Loucy (cell line): Measurements from ENCODE around the gene CPED1.

Experiments used
- H2AFZ ChIP-seq: fragments of 200-600 bp; sonication (generic); 2 replicates; pipeline ENCODE4 v1.6.0; 2016; ENCODE audit warnings: antibody characterized with exemption, mild to moderate bottlenecking, low read length, moderate library complexity
- H3F3A ChIP-seq: fragments of 200-600 bp; 2 replicates; pipeline ENCODE4 v1.6.0; 2016; ENCODE audit warnings: antibody characterized with exemption, low read depth, mild to moderate bottlenecking
- H3K27me3 ChIP-seq: fragments of 200-600 bp; sonication (generic); 2 replicates; pipeline ENCODE4 v1.6.1; 2014; ENCODE audit warnings: low read length, mild to moderate bottlenecking; ENCODE audit not compliant: insufficient read depth, poor library complexity, severe bottlenecking
- H3K36me3 ChIP-seq: fragments of 200-600 bp; sonication (generic); 2 replicates; pipeline ENCODE4 v1.6.1; 2016; ENCODE audit warnings: low read length; ENCODE audit not compliant: insufficient read depth
- H3K4me1 ChIP-seq: fragments of 200-600 bp; sonication (generic); 2 replicates; pipeline ENCODE4 v1.5.1; 2014; ENCODE audit warnings: low read length, mild to moderate bottlenecking; ENCODE audit not compliant: insufficient read depth, poor library complexity, severe bottlenecking
- H3K4me2 ChIP-seq: fragments of 200-600 bp; sonication (generic); 2 replicates; pipeline ENCODE4 v1.6.0; 2014; ENCODE audit warnings: antibody characterized with exemption, low read length, low read depth, mild to moderate bottlenecking; ENCODE audit not compliant: poor library complexity, severe bottlenecking
- H3K4me3 ChIP-seq: fragments of 200-600 bp; sonication (generic); 2 replicates; pipeline ENCODE4 v1.5.1; 2014; ENCODE audit warnings: low read length, mild to moderate bottlenecking, mixed read lengths; ENCODE audit not compliant: poor library complexity, severe bottlenecking
- H3K79me2 ChIP-seq: fragments of 200-600 bp; sonication (generic); 2 replicates; pipeline ENCODE4 v1.6.1; 2014; ENCODE audit warnings: low read length; ENCODE audit not compliant: insufficient read depth
- H3K9ac ChIP-seq: fragments of 200-600 bp; sonication (generic); 2 replicates; pipeline ENCODE4 v1.6.0; 2014; ENCODE audit warnings: mild to moderate bottlenecking, low read depth, low read length, moderate library complexity; ENCODE audit not compliant: poor library complexity, severe bottlenecking
- H3K9me2 ChIP-seq: fragments of 200-600 bp; sonication (generic); replicated peaks from 2 replicates; pipeline ENCODE4 v1.6.1; 2016; ENCODE audit warnings: low read depth, low read length, mixed read lengths
- H3K9me3 ChIP-seq: fragments of 200-600 bp; sonication (generic); 2 replicates; pipeline ENCODE4 v1.6.1; 2014; ENCODE audit warnings: mild to moderate bottlenecking, antibody characterized with exemption, low read length, low read depth; ENCODE audit not compliant: insufficient read depth
- H4K20me1 ChIP-seq: fragments of 200-600 bp; sonication (generic); 2 replicates; pipeline ENCODE4 v1.6.0; 2014; ENCODE audit warnings: antibody characterized with exemption, low read length, mild to moderate bottlenecking; ENCODE audit not compliant: insufficient read depth, poor library complexity, severe bottlenecking
- EZH2phosphoT487 ChIP-seq: fragments of 200-600 bp; IDR thresholded peaks from 2 replicates; pipeline ENCODE4 v1.6.1; 2018; ENCODE audit warnings: antibody characterized with exemption, mild to moderate bottlenecking, moderate library complexity, borderline replicate concordance
- TF ChIP-seq, protein P1 (sequence below): fragments of 200-600 bp; sonication (generic); conservative IDR thresholded peaks from 2 replicates; pipeline ENCODE4 v1.5.1; 2014; ENCODE audit warnings: mild to moderate bottlenecking, antibody characterized with exemption, low read length

The CPED1 gene

DNA sequence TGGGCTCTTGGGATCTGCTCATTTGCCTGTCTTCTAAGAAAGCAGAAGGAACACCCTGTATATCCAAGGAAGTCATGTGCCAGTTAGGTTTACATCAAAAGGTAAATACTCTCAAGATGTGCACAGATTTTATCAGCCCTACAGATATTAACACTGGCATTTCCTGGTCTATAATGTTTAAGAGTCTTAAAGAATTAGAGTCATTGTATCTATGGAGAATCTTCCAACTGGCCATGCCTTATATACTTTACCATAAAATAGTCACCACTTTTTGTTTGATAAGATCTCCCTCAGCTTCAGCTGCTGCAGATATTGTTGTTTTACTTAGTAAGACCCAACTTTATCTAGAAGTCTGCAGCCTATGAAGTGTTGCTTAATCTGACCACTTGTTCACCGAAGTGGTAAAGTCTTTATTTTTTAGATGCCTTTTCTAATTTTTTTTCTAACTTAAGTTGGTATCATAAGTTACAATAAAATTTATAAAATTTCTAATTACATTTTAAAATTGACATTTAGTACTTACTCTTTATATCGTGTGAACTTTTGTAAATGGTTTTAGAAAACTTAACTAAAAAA lies 58.5 kb downstream of the CPED1 start:
- no peaks in the 10 kb centered on the region for H3F3A ChIP-seq
- no peak overlapping the region for H3K4me3 ChIP-seq
- H3K36me3 ChIP-seq = no peaks in the 10 kb centered on the region
- no peaks in the 10 kb centered on the region for H3K9me2 ChIP-seq
- no peak overlapping the region for H2AFZ ChIP-seq
- H3K9ac ChIP-seq = no peak overlapping the region
- H3K4me1 ChIP-seq = no peaks in the 10 kb centered on the region
- no peak overlapping the region for H3K4me2 ChIP-seq
- H3K27me3 ChIP-seq = no peaks in the 10 kb centered on the region
- H4K20me1 ChIP-seq = no peaks in the 10 kb centered on the region
- H3K9me3 ChIP-seq = no peaks in the 10 kb centered on the region
- H3K79me2 ChIP-seq = no peaks in the 10 kb centered on the region
- TF ChIP-seq, protein P1, sequence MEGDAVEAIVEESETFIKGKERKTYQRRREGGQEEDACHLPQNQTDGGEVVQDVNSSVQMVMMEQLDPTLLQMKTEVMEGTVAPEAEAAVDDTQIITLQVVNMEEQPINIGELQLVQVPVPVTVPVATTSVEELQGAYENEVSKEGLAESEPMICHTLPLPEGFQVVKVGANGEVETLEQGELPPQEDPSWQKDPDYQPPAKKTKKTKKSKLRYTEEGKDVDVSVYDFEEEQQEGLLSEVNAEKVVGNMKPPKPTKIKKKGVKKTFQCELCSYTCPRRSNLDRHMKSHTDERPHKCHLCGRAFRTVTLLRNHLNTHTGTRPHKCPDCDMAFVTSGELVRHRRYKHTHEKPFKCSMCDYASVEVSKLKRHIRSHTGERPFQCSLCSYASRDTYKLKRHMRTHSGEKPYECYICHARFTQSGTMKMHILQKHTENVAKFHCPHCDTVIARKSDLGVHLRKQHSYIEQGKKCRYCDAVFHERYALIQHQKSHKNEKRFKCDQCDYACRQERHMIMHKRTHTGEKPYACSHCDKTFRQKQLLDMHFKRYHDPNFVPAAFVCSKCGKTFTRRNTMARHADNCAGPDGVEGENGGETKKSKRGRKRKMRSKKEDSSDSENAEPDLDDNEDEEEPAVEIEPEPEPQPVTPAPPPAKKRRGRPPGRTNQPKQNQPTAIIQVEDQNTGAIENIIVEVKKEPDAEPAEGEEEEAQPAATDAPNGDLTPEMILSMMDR = no peak
- TF ChIP-seq EZH2phosphoT487 = no peak

DNA sequence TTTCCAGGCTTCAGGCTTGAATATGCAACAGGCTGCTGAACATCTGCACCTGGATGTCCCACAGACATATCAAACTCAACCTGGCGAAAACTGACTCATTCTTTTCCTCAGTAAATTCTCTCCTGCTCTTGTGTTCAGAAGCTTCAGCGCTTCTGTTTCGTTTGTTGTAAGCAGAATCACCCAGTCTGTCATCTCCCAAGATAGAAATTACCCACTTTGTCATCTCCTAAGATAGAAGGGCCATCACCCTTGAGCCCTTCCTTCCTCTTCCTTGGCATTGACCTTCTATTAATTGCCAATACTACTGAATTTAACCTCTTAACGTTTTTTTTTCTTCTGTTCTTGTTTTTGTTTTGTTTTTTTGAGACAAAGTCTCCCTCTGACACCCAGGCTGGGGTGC lies 59.7 kb downstream of the CPED1 start:
- no peaks in the 10 kb centered on the region for H3K4me1 ChIP-seq

DNA sequence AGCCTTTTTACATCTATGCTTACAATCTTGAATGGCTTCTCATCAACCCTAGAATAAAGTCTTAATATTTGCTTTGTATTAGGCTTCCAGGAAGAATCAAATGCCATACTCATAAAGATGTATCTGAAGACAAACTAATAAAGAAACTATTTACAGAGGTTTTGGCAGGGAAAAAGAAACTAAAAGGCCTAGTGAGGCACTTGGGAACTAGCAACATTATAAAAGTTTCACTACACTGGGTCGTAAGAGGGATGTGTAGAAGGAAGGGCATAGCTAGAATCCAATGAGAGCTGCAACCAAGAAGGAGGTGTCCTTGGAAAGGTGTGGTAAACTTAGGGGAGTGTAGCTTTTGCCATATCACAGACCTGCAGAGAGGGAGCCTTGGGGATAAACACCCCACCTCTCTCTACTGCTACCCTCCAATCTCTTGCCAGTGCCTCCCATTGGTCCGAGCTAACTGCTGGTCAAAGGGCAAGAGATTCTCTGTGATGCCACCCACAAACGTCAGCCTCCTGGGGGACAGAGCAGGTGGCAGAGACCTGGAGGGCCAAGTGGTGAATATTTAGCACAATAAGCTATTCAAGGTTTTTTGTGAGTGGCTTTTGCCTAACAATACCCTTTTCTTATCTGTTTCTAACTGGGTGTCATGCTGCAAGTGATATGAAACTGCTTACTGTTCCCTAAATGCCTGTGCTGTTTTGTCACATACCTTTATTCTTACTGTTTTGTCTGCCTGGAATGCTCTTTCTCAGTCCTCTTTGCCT lies 60.7 kb downstream of the CPED1 start:
- H3K79me2 ChIP-seq = no peaks in the 10 kb centered on the region
- H2AFZ ChIP-seq = no peak overlapping the region; the same call in 1 of the 2 replicates
- H3K9ac ChIP-seq = no peak overlapping the region
- H3K4me2 ChIP-seq = no peak overlapping the region
- no peaks in the 10 kb centered on the region for H3K4me1 ChIP-seq
- TF ChIP-seq, protein P1 = no peak
- TF ChIP-seq EZH2phosphoT487 = no peak
- no peaks in the 10 kb centered on the region for H3K9me3 ChIP-seq
- H3K4me3 ChIP-seq = no peak overlapping the region
- H3K36me3 ChIP-seq = no peaks in the 10 kb centered on the region
- H4K20me1 ChIP-seq = no peaks in the 10 kb centered on the region
- H3F3A ChIP-seq = no peaks in the 10 kb centered on the region
- no peaks in the 10 kb centered on the region for H3K27me3 ChIP-seq
- H3K9me2 ChIP-seq = no peaks in the 10 kb centered on the region

More for the DNA sequence above, 59.7 kb downstream of the CPED1 start:
- Histone ChIP-seq H3K4me2 (no peak overlapping the region), H3K9ac (no peak overlapping the region), H2AFZ (no peak overlapping the region), H4K20me1 (no peaks in the 10 kb centered on the region), H3K36me3 (no peaks in the 10 kb centered on the region), H3K9me3 (no peaks in the 10 kb centered on the region), H3K27me3 (no peaks in the 10 kb centered on the region), H3K4me3 (no peak overlapping the region), H3F3A (no peaks in the 10 kb centered on the region), H3K9me2 (no peaks in the 10 kb centered on the region), H3K79me2 (no peaks in the 10 kb centered on the region)
- TF ChIP-seq EZH2phosphoT487 = no peak
- TF ChIP-seq, protein P1 = no peak
